Mucosa of rectum (tissue), 2 donors: Measurements from ENCODE around the gene SORCS2.

Experiments
- H3K27ac ChIP-seq, 2 donors: one replicate each; pipeline ENCODE4 v1.7.0; 2013; ENCODE audit warnings: inconsistent platforms in 2 of 2, low read depth in 2 of 2, low read length in 2 of 2
- H3K27me3 ChIP-seq, 2 donors: one replicate each; pipeline ENCODE4 v1.7.0; 2013; ENCODE audit warnings: low read length in 2 of 2; ENCODE audit not compliant: control insufficient read depth in 2 of 2, insufficient read depth in 2 of 2
- H3K36me3 ChIP-seq, 2 donors: one replicate each; pipeline ENCODE4 v1.7.0; 2013; ENCODE audit warnings: low read length in 2 of 2; ENCODE audit not compliant: control insufficient read depth in 2 of 2, insufficient read depth in 2 of 2
- H3K4me1 ChIP-seq, 2 donors: one replicate each; pipeline ENCODE4 v1.7.0; 2013; ENCODE audit warnings: low read length in 2 of 2, mild to moderate bottlenecking in 1 of 2; ENCODE audit not compliant: control insufficient read depth in 2 of 2, insufficient read depth in 2 of 2
- H3K4me3 ChIP-seq, 2 donors: one replicate each; pipeline ENCODE4 v1.7.0; 2013; ENCODE audit warnings: low read length in 2 of 2
- H3K9ac ChIP-seq, 2 donors: one replicate each; pipeline ENCODE4 v1.7.0; 2013; ENCODE audit warnings: low read length in 2 of 2, low read depth in 1 of 2, mild to moderate bottlenecking in 1 of 2
- H3K9me3 ChIP-seq, 2 donors: one replicate each; pipeline ENCODE4 v1.7.0; 2013; ENCODE audit warnings: low read length in 2 of 2; ENCODE audit not compliant: control insufficient read depth in 2 of 2
- donor health status: healthy.
- donor health status: Normal muscosa, but diverticular disease.

The SORCS2 gene

DNA sequence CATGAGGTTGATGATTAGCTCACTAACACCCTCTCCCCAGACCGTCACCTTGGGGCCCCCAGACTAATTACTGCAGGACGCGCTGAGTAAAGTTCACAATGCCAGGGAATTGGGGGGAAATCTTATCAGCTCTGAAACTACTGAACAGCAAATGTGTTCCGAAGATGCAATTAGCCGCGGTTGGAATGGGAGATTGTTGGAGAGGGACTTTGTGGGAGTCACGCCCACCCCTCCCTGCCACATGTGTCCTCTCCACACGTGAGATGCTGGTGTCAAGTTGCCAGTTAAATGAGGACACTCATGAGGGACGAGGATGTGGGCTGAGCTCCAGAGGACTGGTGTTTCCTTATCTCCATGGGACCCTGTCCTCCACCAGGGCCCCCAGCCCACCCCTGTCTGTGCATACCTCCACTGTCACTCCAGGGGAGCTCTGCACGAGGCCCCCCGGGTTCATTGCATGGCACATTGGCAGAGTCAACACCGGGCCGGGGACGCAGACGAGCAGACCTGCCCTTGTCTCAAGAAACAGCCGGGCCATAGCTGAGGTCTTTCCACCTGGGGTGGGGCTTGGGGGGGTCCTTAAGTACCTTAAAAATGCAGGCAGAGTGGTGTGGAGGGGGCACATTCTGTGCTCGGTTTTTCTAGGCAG lies 417.8 kb downstream of the SORCS2 start:
- no peak overlapping the region for H3K27ac ChIP-seq
- H3K27me3 ChIP-seq = no peaks in the 10 kb centered on the region
- H3K4me3 ChIP-seq = no peak overlapping the region
- no peaks in the 10 kb centered on the region for H3K4me1 ChIP-seq
- H3K36me3 ChIP-seq = no peaks in the 10 kb centered on the region
- no peaks in the 10 kb centered on the region for H3K9me3 ChIP-seq
- no peak overlapping the region for H3K9ac ChIP-seq

- no peaks in the 10 kb centered on the region for H3K4me1 ChIP-seq
- H3K27ac ChIP-seq = no peak overlapping the region
- H3K9me3 ChIP-seq = no peaks in the 10 kb centered on the region
- no peak overlapping the region for H3K4me3 ChIP-seq
- H3K27me3 ChIP-seq = no peaks in the 10 kb centered on the region
- no peak overlapping the region for H3K9ac ChIP-seq
- no peaks in the 10 kb centered on the region for H3K36me3 ChIP-seq
These were observed 418.5 kb downstream of the SORCS2 start for GRCh38 chr4:7610841-7611240.

- H3K27me3 ChIP-seq = no peaks in the 10 kb centered on the region
- no peak overlapping the region for H3K27ac ChIP-seq
- no peak overlapping the region for H3K9ac ChIP-seq
- H3K9me3 ChIP-seq = no peaks in the 10 kb centered on the region
- H3K4me3 ChIP-seq = no peak overlapping the region
- no peaks in the 10 kb centered on the region for H3K4me1 ChIP-seq
- H3K36me3 ChIP-seq = no peaks in the 10 kb centered on the region
These were observed 420.1 kb downstream of the SORCS2 start for GRCh38 chr4:7612311-7612897.

- no peaks in the 10 kb centered on the region for H3K4me1 ChIP-seq
- H3K27ac ChIP-seq = no peak overlapping the region
- no peak overlapping the region for H3K9ac ChIP-seq
- no peak overlapping the region for H3K4me3 ChIP-seq
- H3K36me3 ChIP-seq = no peaks in the 10 kb centered on the region
- H3K27me3 ChIP-seq = no peaks in the 10 kb centered on the region
- no peaks in the 10 kb centered on the region for H3K9me3 ChIP-seq
These were observed 422.1 kb downstream of the SORCS2 start for GRCh38 chr4:7614350-7614949.

- Histone ChIP-seq H3K36me3 (no peaks in the 10 kb centered on the region), H3K27me3 (no peaks in the 10 kb centered on the region), H3K9ac (no peak overlapping the region), H3K4me1 (no peaks in the 10 kb centered on the region), H3K4me3 (no peak overlapping the region), H3K9me3 (no peaks in the 10 kb centered on the region), H3K27ac (no peak overlapping the region)
These were observed 423.9 kb downstream of the SORCS2 start for GRCh38 chr4:7616193-7616592.

- Histone ChIP-seq H3K27me3 (no peaks in the 10 kb centered on the region), H3K27ac (no peak overlapping the region), H3K9me3 (no peaks in the 10 kb centered on the region), H3K36me3 (no peaks in the 10 kb centered on the region), H3K4me1 (no peaks in the 10 kb centered on the region), H3K4me3 (no peak overlapping the region), H3K9ac (no peak overlapping the region)
These were observed 426.0 kb downstream of the SORCS2 start for GRCh38 chr4:7618361-7618760.

- no peak overlapping the region for H3K9ac ChIP-seq
- H3K27me3 ChIP-seq = no peaks in the 10 kb centered on the region
- no peak overlapping the region for H3K4me3 ChIP-seq
- H3K36me3 ChIP-seq = no peaks in the 10 kb centered on the region
- no peaks in the 10 kb centered on the region for H3K9me3 ChIP-seq
- no peak overlapping the region for H3K27ac ChIP-seq
- no peaks in the 10 kb centered on the region for H3K4me1 ChIP-seq
These were observed 427.9 kb downstream of the SORCS2 start for GRCh38 chr4:7620086-7620813.

DNA sequence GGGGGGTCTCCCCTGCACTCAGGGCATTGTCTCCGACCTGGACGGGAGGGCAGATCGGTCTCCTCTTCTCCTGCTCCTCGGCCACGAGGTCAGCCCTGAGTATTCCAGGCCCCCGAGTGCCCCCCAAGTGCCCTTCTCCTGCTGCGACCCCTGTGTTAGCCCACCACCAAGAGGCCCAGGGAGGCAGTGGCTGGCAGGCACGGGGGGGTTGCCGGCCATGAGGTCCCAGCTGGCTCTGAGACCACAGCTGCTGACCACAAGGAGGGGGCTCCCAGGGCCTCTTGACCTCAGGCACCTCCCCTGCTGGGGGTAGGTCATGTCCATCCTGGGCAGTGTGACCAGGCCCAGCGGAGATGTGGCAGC lies 428.5 kb downstream of the SORCS2 start:
- no peaks in the 10 kb centered on the region for H3K9me3 ChIP-seq
- H3K27me3 ChIP-seq = no peaks in the 10 kb centered on the region
- H3K27ac ChIP-seq = no peak overlapping the region
- no peak overlapping the region for H3K4me3 ChIP-seq
- H3K9ac ChIP-seq = no peak overlapping the region
- H3K36me3 ChIP-seq = no peaks in the 10 kb centered on the region
- H3K4me1 ChIP-seq = no peaks in the 10 kb centered on the region

DNA sequence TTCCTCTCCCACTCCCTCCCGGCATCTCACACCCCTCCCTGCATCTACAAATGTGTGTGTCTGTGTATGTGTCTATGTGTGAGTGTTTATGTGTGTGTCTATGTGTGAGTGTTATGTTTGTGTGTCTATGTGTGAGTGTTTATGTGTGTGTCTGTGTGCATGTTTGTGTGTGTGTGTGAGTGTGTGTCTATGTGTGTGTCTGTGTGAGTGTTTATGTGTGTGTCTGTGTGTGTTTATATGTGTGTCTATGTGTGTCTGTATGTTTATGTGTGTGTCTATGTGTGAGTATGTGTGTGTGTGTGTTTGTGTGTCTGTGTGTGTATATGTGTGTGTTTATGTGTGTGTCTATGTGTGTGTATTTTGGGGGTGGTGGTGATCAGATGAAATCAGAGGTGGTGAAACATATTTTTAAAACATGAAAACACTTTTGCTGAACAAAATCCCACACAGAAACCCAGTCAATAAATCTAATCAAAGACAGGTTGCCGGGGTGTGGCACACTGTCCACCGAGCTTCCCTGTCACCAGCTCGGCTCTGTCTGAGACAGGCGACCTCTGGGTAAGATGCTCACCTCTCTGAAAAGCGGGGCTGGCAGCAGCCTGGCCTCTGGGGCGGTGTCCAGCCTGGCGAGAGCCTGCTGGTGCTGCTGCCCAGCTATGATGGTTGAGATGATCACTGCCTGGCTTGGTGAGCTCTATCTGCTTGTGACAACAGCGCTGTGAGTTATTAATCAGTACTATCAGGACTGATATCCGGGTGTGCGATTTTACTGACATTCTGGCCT lies 429.1 kb downstream of the SORCS2 start:
- no peaks in the 10 kb centered on the region for H3K4me1 ChIP-seq
- H3K4me3 ChIP-seq = no peak overlapping the region
- H3K36me3 ChIP-seq = no peaks in the 10 kb centered on the region
- no peaks in the 10 kb centered on the region for H3K27me3 ChIP-seq
- H3K27ac ChIP-seq = no peak overlapping the region
- no peak overlapping the region for H3K9ac ChIP-seq
- H3K9me3 ChIP-seq = no peaks in the 10 kb centered on the region

GRCh38 chr4:7622371-7622770 lies 430.0 kb downstream of the SORCS2 start:
- no peaks in the 10 kb centered on the region for H3K27me3 ChIP-seq
- no peaks in the 10 kb centered on the region for H3K9me3 ChIP-seq

More at GRCh38 chr4:7622371-7622770, 430.0 kb downstream of the SORCS2 start:
- H3K27ac ChIP-seq = no peak overlapping the region
- no peaks in the 10 kb centered on the region for H3K4me1 ChIP-seq
- H3K9ac ChIP-seq = no peak overlapping the region
- no peaks in the 10 kb centered on the region for H3K36me3 ChIP-seq
- H3K4me3 ChIP-seq = no peak overlapping the region
